Activated T-cell treated with anti-CD3 and anti-CD28 coated beads, Interleukin-2, amount 50 U/mL, for 48 hours (primary cell): ENCODE data around the gene THOC6.
"Not testable (repeated sequence)": the region's sequence is repeated elsewhere in the genome, so short reads cannot be mapped to it uniquely, and the experiment has no call there.

Experiments
- DNase-seq, 2 experiments: peaks; one replicate each; pipeline ENCODE4 v3.0.0-alpha.2; 2020

The THOC6 gene

DNA sequence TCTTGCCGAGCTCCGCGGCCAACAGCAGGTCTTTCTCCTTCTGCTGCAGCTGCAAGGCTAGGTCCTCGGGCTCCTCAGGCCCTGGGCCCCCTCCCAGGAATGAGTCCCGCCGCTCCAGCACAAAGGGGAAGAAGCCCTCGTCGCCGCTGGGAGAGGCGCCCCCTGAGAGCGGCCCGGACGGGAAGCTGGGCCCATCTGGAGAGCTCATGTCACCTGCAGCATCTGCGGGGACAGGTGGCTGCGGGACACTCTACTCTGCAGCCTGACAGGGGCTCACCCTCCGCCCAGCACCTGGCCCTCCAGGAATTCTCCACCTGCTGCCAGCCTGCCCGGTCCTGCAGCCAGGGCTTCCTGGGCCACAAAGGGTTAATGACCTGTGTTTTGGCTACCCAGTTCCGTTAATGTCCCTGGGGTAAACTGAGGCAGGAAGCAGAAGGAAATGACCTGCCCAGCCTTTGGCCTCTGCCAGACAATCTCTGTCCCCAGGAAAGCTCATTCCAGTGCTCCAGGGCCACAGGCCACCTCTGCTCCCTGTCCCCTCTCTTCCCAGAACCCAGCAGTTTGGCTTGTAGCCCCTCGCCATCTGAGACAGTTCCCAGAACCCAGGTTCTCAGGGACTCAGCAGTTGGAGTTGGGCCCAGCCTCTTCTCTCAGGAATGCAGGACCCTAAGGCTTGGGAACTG lies 11.6 kb downstream of the THOC6 start:
- no peak for DNase-seq

DNA sequence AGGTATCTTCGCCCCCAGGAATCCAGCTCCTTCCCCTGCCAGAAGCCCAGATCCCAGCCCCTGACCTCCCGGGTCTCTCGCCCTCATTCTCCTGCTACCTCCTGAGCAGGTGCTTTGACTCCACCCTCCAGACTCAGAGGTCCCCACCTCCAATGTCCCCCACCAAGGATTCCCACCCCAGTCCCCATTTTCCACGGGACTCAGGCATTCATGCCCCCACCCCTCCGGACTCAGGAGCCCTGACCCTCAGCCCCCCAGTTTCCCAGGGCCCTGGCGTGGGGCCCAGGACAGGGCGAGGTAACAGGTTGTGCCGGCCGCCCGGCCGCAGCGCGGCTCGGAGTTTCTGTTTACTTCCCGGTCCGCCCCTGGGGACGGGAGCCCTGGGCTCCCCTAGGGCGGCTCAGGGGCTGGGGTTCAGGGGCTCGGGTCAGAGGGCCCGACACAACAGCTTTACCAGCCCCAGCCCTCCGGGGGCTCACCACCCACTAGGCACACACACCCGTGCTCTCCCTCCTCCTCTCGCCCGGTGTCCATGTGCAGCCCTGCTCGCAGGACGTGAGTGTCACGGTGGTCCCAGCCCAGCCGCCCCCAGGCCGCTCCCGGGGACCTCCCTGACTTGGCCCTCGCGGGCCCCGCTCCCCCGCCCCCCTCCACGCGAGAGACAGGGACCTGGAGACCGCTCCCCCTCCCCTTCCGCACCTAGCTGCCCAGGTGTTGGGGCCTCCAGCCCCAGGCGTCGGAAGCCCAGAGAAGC lies 12.3 kb downstream of the THOC6 start:
- DNase-seq = no peak

GRCh38 chr16:3036726-3037315 lies 13.0 kb downstream of the THOC6 start, which contains the start of gene BICDL2:
TSS of gene BICDL2 (minus strand) at chr16:3036944. CDS start at chr16:3035496, 1,448 bp downstream.
- no peak for DNase-seq

DNA sequence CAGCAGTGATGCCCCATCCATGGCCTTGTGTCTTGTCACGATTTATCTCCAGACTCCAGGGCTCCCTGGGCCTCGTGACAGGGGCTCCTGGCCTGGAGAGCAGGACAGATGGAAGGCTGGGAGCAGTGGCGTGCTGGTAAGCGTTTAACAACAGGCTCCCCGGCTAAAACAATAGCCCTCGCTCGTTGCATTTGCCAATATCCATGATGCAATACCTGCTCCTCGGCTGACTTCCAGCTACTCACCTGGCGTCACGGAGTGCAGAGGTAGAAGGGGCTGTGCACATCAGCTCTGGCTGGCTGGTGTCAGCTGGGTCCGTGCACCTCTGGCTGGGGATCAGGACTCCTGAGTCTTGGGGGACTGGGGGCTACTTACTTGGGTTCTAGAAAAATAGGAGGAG lies 14.4 kb downstream of the THOC6 start:
- no peak for DNase-seq

DNA sequence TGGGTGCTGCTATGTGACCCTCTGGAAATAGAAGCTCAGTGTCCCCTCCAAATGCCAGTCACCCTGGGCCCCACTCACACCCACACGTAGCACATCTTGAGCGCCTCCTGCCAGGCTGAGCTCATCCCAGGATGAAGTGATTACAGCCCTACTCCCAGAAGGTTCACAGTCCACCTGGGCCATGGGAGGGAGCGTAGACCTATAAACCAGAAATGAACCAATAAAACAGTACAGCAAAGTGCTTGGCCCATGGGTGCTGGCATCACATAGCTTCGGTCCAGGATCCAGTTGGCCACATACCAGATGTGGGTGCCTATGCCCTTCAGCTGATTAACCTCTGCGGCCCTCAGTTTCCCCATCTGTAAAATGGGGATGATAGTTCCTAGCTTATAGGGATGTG lies 15.1 kb downstream of the THOC6 start:
- DNase-seq = no peak

- no peak for DNase-seq
These were observed 18.5 kb downstream of the THOC6 start for GRCh38 chr16:3042376-3042775.

GRCh38 chr16:3044708-3045107 lies 20.9 kb downstream of the THOC6 start:
- DNase-seq = no peak

DNA sequence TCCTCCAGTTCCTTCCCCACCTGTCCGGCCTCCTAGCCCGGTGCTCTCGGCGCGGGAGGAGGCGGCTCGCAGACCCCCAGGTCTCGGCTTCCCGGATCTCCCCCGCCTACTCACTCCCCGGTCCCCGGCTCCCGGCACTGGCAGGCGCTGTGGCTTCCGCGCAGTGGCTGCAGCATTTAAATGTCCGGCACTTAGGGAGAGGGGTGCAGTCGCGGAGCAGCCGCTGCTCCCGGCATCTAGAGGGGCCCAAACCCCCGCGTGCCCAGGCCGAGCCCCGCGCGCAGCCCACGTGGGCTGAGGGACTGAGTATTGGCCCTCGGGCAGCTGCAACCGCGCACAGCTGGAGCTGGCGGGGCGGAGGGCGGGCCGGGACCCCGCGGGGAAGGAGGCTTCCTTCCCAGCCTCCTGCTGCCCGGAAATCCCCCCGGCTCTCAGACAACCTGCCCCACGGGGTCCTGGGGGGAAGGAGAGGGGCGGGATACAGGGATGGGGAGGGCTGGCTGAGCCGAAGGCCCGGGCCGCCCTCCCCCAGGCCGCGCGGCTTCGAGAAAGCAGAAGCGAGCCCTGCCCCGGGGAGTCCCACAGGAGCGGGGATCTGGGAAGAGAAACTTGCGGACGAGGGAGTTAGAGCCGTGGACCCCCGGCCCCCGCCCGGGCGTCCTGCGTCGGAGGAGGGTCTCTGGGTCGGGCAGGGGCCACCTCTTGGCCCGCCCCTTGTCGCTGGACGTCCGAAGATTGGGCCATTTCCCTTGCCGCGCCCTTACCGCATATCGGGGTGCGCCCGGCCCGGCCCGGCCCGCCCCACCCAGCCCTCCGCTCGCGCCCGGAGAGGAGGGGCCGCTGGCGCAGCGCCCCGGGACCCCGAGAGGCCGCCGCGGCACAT lies 22.2 kb downstream of the THOC6 start, which contains the start of gene MMP25:
Gene MMP25 (plus strand): TSS at position 804 of the 883 bp plus-strand sequence. CDS start 357 bp downstream, outside the sequence.
- DNase-seq = peak in 1 of 2 experiments; percentile 52

GRCh38 chr16:3046641-3047386 lies 23.0 kb downstream of the THOC6 start:
- peak in 1 of 2 experiments; percentile 46 for DNase-seq

- DNase-seq = no peak
These were observed 23.5 kb downstream of the THOC6 start for GRCh38 chr16:3047387-3047720.

DNA sequence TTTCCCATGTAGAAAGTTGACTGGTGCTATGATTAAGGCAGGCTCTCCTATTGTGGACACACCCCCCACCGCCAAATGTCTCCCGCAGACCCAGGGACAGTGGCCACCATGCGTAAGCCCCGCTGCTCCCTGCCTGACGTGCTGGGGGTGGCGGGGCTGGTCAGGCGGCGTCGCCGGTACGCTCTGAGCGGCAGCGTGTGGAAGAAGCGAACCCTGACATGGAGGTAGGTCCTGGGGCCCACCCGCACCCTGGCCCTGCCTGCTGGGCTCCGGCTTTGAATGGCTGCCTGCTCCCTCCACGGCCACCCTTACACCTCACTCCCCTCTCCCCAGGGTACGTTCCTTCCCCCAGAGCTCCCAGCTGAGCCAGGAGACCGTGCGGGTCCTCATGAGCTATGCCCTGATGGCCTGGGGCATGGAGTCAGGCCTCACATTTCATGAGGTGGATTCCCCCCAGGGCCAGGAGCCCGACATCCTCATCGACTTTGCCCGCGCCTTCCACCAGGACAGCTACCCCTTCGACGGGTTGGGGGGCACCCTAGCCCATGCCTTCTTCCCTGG lies 26.2 kb downstream of the THOC6 start:
- DNase-seq = no peak

DNA sequence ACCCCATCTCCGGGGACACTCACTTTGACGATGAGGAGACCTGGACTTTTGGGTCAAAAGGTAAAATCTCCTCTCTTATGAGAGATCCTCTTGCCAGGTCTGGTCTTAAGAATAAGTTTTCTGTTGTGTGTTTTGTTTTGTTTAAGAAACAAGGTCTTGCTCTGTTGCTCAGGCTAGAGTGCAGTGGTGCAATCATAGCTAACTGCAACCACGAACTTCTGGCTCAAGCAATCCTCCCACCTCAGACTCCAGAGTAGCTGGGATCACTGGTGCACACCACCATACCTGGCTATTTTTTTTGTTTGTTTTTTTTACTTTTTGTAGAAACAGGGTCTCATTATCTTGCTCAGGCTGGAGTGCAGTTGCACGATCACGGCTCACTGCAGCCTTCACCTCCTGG lies 26.7 kb downstream of the THOC6 start:
- no peak for DNase-seq

GRCh38 chr16:3051009-3051408 lies 27.2 kb downstream of the THOC6 start:
- no peak for DNase-seq

DNA sequence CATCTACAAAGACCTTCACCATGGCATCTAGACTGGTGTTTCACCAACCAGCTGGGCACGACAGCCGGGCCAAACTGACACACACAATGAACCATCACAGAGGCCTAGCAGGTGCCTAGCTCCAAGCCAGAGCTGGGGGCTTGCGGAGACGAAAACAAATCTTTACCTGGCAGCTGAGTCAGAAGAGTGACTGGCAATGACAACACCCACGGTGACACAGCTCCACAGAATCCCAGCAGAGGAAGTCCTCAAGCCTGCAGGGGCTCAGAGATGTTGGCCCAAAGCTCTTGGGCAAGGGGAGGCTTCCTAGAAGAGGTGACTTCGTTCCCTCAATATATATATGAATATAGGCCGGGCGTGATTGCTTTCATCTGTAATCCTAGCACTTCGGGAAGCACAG lies 27.7 kb downstream of the THOC6 start:
- DNase-seq = peak in 1 of 2 experiments; percentile 43

GRCh38 chr16:3052571-3053329 lies 28.9 kb downstream of the THOC6 start:
- peak in 1 of 2 experiments; percentile 62 for DNase-seq

- DNase-seq = peak in 1 of 2 experiments; percentile 55
These were observed 29.5 kb downstream of the THOC6 start for GRCh38 chr16:3053330-3053710.

DNA sequence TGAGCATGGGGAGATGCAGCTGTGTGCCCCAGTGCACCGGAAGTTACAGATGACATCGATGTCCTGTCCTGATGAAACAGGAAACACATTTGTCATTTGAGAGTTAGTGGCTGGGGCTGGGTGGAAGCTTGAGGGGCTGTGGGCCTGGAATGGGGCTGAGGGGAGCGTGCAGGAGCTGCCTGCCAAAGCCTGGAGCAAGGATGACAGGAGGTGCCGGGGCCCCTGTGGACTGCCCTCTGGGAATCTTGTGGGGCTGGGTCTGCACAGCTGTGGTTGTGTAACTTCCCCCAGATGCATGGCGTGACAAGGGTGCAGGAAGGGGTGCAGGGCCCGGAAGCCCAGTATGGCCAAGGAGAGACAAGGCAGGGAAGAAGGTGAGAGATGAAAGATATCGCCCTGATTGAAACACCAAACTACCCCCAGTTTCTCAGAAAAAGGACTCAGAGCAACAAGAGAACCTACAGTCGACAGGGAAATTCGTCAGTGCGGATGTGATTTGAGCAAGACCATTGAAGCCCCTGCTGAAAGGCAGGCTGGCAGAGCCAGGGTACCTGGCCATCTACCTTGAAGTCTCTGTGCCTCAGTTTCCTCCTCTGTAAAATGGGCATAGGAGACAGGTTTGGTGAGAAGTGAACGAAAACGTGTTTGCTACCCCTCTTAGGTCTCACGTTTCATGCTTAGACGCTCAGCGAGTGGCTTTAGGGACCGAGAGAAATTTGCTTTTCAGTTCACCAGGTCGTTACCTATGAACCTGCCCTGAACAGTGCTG lies 31.3 kb downstream of the THOC6 start:
- DNase-seq = no peak

GRCh38 chr16:3055734-3056115 lies 31.9 kb downstream of the THOC6 start:
- DNase-seq = not testable (repeated sequence)

DNA sequence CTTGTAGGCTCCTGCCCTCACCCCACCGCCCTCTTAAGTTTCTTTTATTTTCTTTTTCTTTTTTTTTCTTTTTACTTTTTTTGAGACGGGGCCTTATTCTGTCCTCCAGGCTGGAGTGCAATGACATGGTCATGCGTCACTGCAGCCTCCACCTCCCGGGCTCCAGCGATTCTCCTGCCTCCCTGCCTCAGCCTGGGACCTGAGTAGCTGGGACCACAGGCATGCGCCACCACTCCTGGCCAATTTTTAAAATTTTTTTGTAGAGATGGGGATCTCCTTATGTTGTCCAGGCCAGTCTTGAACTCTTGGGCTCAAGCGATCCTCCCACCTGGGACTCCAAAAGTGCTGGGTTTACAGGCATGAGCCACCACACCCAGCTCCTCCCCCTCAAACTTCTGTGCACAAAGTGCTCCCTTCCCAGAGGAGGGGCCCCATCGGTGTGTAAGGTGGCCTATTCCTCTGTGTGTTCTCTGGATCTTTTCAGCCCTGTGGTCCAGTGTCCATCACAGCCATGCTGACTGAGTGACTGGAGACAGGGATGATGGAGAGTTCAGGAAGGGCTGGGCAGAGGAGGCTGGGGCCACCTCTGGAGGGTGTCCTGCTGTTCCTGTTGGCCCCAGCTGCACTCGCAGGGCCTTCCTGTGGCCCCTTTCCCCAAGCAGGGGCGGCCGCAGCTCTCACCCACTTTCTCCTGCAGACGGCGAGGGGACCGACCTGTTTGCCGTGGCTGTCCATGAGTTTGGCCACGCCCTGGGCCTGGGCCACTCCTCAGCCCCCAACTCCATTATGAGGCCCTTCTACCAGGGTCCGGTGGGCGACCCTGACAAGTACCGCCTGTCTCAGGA lies 32.7 kb downstream of the THOC6 start:
- DNase-seq = no peak
